Retina (tissue), 1 donor: ENCODE results near the gene KLF11.
"Not testable (repeated sequence)": the region's sequence is repeated elsewhere in the genome, so short reads cannot be mapped to it uniquely, and the experiment has no call there.

Experiments
- DNase-seq: peaks from one replicate; pipeline ENCODE4 v3.0.0-alpha.2; 2016

The KLF11 gene

DNA sequence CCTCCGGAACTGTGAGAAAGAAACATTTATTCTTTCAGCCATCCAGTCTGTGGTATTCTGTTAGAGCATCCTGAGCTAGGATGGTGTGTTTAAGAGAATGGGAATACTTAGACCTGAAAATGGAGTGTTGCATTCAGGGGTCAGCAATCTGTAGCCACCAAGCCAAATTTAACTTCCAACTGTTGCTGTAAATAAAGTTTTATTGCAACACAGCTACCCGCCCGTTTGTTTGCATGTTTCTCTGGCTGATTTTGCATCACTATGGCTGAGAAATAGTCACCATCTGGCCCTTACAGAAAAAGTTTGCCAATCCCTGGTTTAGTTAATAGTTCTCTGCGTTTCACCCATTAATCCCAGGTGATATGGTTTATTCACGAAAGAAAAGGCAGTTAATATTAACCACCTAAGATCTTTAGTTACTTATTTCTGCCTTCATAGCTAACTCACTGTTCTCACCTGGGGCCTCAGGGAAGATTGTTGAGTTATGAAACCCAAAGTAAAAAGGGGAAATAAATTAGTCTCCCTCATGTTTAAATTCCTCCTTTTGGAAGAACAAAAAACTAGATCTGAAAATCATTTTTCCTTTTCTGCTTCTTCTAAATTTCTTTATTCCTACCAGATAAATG lies 46.3 kb downstream of the KLF11 start:
- no peak for DNase-seq

DNA sequence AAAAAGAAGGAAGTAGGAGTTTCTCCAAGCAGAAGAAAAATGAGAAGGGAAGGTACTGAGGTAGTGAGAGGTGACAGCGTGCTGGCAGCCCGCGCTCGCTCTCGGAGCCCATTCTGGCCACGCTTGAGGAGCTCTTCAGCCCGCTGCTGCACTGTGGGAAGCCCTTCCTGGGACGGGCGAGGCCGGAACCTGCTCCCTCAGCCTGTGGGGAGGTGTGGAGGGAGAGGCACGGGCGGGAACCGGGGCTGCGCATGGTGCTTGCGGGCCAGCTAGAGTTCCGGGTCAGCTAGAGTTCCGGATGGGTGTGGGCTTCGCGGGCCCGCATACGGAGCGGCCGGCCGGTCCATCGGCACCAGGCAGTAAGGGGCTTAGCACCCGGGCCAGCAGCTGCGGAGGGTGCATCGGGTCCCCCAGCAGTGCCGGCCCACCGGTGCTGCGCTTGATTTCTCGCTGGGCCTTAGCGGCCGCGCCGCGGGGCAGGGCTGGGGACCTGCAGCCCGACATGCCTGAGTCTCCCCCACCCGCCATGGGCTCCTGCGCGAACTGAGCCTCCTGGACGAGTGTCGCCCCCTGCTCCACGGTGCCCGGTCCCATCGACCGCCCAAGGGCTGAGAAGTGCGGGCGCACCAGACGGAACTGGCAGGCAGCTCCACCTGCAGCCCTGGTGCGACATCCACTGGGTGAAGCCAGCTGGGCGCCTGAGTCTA lies 48.0 kb downstream of the KLF11 start:
- peak; percentile 41 for DNase-seq

GRCh38 chr2:10091889-10092244 lies 48.5 kb downstream of the KLF11 start:
- not testable (repeated sequence) for DNase-seq

DNA sequence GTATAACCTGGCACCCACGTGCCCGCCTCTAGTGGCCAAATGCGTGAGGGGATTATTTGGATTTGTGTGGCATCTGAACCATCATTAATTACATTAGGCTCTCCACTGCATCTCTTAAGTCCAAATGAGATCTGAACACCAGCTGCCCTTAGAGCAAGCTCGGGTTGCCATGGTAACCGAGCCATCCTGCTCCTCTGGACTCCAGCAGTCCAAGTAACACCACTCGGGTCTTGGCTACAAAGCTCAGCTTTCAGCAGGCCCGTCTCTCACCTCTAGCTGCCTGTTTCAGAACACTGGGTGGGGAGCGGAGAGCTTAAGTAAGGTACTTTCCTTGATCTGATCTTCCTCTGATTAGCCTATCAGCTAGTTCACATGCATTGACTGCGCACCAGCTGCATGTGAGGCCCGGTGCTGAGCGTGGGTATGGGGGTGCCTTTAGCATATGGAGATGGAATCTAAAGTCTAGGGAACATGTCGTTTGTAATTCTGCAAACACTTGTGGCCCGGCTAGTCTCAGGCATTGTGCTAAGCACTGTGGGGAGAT lies 51.0 kb downstream of the KLF11 start:
- peak; percentile 86 for DNase-seq

DNA sequence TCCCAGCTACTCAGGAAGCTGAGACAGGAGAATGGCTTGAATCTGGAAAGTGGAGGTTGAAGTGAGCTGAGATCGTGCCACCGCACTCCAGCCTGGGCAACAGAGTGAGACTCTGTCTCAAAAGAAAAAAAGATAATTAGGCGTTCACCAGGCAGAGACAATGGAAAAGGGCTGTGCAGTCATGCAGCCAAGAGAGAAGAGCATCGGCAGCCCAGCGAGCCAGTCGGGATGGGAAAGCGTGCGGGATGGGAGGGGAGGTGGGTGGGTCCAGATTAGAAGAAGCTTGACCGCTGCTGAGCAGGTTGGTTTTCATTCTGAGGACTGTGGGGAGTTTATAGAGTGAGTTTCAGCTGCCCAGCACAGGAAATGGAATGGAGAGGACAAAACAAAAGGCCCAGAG lies 51.8 kb downstream of the KLF11 start:
- peak; percentile 55 for DNase-seq

DNA sequence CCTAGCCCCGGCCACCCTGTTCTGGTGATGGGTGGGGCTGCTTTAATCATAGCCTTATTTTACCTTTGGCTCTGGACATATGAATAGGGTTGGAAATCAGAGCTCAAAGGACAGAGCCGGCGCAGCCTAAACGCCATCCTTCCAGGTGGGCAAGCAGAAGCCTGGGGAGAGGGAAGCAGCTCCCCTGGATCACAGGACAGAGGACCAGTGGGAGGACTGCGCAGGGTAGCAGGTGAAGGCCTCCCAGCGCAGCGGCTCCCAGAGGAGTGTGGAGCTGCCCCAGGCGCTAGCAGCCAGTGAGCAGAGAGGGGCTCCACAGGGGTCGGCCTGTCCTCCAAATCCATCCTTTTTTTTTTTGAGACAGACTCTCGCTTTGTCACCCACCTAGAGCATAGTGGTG lies 53.3 kb downstream of the KLF11 start:
- no peak for DNase-seq

GRCh38 chr2:10097352-10098148 lies 54.2 kb downstream of the KLF11 start:
- DNase-seq, result peak; percentile 77

- peak; percentile 64 for DNase-seq
Observed at GRCh38 chr2:10101491-10101890, 58.1 kb downstream of the KLF11 start.

DNA sequence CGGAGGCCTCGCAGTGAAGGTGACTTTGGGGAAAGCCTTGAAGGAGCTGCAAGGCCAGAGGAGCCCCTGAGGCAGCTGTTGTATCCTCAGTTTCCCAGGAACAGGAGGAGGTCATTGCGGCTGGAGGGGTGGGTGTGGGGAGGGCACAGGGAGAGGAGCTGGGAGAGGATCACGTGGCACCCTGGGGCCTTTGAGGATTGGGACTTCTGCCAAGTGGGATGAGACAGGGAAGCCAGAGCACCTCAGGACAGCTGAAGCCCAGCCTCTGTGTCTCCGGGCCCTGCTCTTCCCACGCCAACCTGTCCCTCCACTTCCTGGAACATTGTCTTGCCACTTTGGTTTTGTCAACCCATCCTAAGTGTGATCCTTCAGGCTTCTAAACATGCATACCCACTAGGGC lies 59.8 kb downstream of the KLF11 start:
- DNase-seq, result no peak
